Endothelial cell of umbilical vein (primary cell): ENCODE measurements around the gene ORC5. TPM values are rescaled to one million over a fixed set of nuclear protein-coding genes. Genes with fewer than 3 reads are reported as not detected.

Source experiments
- BruUV-seq: library from RNA; stranded (reverse); fragments of 400-500 nt; replicated peaks from 2 replicates; lab custom pipeline; 2021; lab: Mats Ljungman, UMichigan
- CTCF ChIA-PET: fragments of 300-600, 350-600 bp; sonication (Branson Sonifier 250); formaldehyde crosslinking; loops from one replicate; lab custom pipeline; 2021; ENCODE audit warnings: antibody characterized with exemption, inconsistent platforms; lab: Charles Lee
- POLR2A ChIA-PET: fragments of 300-600, 350-600 bp; sonication (Branson Sonifier 250); formaldehyde crosslinking; loops from one replicate; lab custom pipeline; 2021; ENCODE audit warnings: antibody characterized with exemption, inconsistent platforms; lab: Charles Lee
- DNase-seq: peaks from one replicate; pipeline ENCODE4 v3.0.0-alpha.2; 2011; ENCODE audit warnings: low read depth, low spot score
- FAIRE-seq: peaks from 2 replicates; lab custom pipeline; 2011; peaks lifted over from hg19 to GRCh38; lab: Jason Lieb, UNC
- H2AFZ ChIP-seq: 2 replicates; pipeline ENCODE4 v1.6.0; 2012; ENCODE audit warnings: low read depth, low read length, control low read depth, inconsistent platforms
- H3K27ac ChIP-seq: 2 replicates; pipeline ENCODE4 v1.5.1; 2011; ENCODE audit warnings: low read depth, mild to moderate bottlenecking, control low read depth, low read length, moderate library complexity; ENCODE audit not compliant: insufficient read depth
- H3K27me3 ChIP-seq, 2 experiments: 2 replicates each; pipeline versions ENCODE4 v1.6.0 to v1.6.1; 2011; ENCODE audit warnings: low read length in 2 of 2, mixed read lengths in 1 of 2; ENCODE audit not compliant: control insufficient read depth in 2 of 2, insufficient read depth in 2 of 2
- H3K36me3 ChIP-seq, 2 experiments: 2 replicates in 1 of 2; 3 replicates in 1 of 2; pipeline ENCODE4 v1.5.1; 2011; ENCODE audit warnings: low read length in 2 of 2, mild to moderate bottlenecking in 1 of 2, moderate library complexity in 1 of 2; ENCODE audit not compliant: control insufficient read depth in 2 of 2, insufficient read depth in 2 of 2; ENCODE audit errors: extremely low read depth in 1 of 2
- H3K4me1 ChIP-seq: 3 replicates; pipeline ENCODE4 v1.5.1; 2011; ENCODE audit warnings: mild to moderate bottlenecking, low read length; ENCODE audit not compliant: control insufficient read depth, insufficient read depth; ENCODE audit errors: extremely low read depth
- H3K4me2 ChIP-seq: 2 replicates; pipeline ENCODE4 v1.6.1; 2011; ENCODE audit warnings: low read length, control low read depth, mixed read lengths; ENCODE audit not compliant: insufficient read depth
- H3K4me3 ChIP-seq, 3 experiments: fragments of 200-600 bp in 1 of 3; sonication (generic), shearing (Covaris generic) in 1 of 3; replicated peaks in 1 of 3; 2 replicates each; pipeline ENCODE4 v1.5.1; 2011 to 2016; ENCODE audit warnings: control low read depth in 3 of 3, low read length in 3 of 3, mild to moderate bottlenecking in 2 of 3, inconsistent platforms in 1 of 3, low read depth in 1 of 3, moderate library complexity in 1 of 3; ENCODE audit not compliant: insufficient read depth in 1 of 3
- H3K79me2 ChIP-seq: 2 replicates; pipeline ENCODE4 v1.6.0; 2012; ENCODE audit warnings: low read length, inconsistent platforms; ENCODE audit not compliant: control insufficient read depth, insufficient read depth
- H3K9ac ChIP-seq: replicated peaks from 2 replicates; pipeline ENCODE3; 2011; ENCODE audit warnings: low read length, control low read depth; ENCODE audit not compliant: insufficient read depth; ENCODE audit errors: extremely low read depth
- H3K9me1 ChIP-seq: replicated peaks from 3 replicates; pipeline ENCODE4 v1.6.0; 2011; ENCODE audit warnings: mild to moderate bottlenecking, low read length; ENCODE audit not compliant: control insufficient read depth, insufficient read depth; ENCODE audit errors: extremely low read depth
- H3K9me3 ChIP-seq: replicated peaks from 2 replicates; pipeline ENCODE4 v1.5.1; 2012; ENCODE audit warnings: low read length, inconsistent platforms; ENCODE audit not compliant: control insufficient read depth, insufficient read depth
- H4K20me1 ChIP-seq: replicated peaks from 2 replicates; pipeline ENCODE3; 2011; ENCODE audit warnings: mild to moderate bottlenecking, low read length; ENCODE audit not compliant: control insufficient read depth, insufficient read depth; ENCODE audit errors: extremely low read depth
- CTCF ChIP-seq, 2 donors: IDR thresholded peaks; 1 replicate in 1 of 2; 2 replicates in 1 of 2; pipeline ENCODE4 v1.5.1; 2011; ENCODE audit warnings: low read length in 2 of 2, mild to moderate bottlenecking in 2 of 2, moderate library complexity in 2 of 2, control low read depth in 1 of 2, inconsistent platforms in 1 of 2, low read depth in 1 of 2; ENCODE audit not compliant: insufficient read depth in 1 of 2; ENCODE audit errors: extremely low read depth in 1 of 2
- FOS ChIP-seq: IDR thresholded peaks from 2 replicates; pipeline ENCODE4 v1.6.1; 2011; ENCODE audit warnings: mild to moderate bottlenecking, low read length, moderate library complexity, borderline replicate concordance; ENCODE audit not compliant: insufficient read depth
- GATA2 ChIP-seq: IDR thresholded peaks from 2 replicates; pipeline ENCODE4 v1.7.0; 2011; ENCODE audit warnings: low read depth, mild to moderate bottlenecking, moderate library complexity, mixed read lengths, low read length; ENCODE audit not compliant: insufficient read length, insufficient read depth
- JUN ChIP-seq: IDR thresholded peaks from 2 replicates; pipeline ENCODE4 v1.6.1; 2011; ENCODE audit warnings: borderline replicate concordance, low read depth; ENCODE audit not compliant: insufficient read length, insufficient read depth
- MAX ChIP-seq: IDR thresholded peaks from 2 replicates; pipeline ENCODE4 v1.6.1; 2011; ENCODE audit not compliant: insufficient read depth, insufficient read length
- POLR2AphosphoS5 ChIP-seq: IDR thresholded peaks from 2 replicates; pipeline ENCODE4 v1.6.1; 2012; ENCODE audit warnings: low read depth, mild to moderate bottlenecking, control low read depth, low read length, moderate library complexity; ENCODE audit not compliant: insufficient read depth
- dilution Hi-C: fragments of 300-500 bp; cut with MboI; formaldehyde crosslinking; loops from one replicate; pipeline ENCODE4 v1.15.0; 2019; ENCODE audit warnings: low sequenced_read_pairs; ENCODE audit not compliant: extremely low pct_ligation_motif_present
- intact Hi-C: fragments of 100-400 bp; cut with micrococcal nuclease; formaldehyde crosslinking; loops from one replicate; pipeline ENCODE4 v1.10.0; 2022
- polyA plus RNA-seq, 4 experiments: library from polyadenylated mRNA; depleted of rRNA in 3 of 4; stranded (reverse) in 3 of 4; unstranded in 1 of 4; fragments of >200 nt; gene quantifications; 2 replicates each; pipeline versions ENCODE4 v1.2.1 to v1.2.3, GENCODE V29; 2011 to 2012; ENCODE audit warnings: missing spikeins in 1 of 4
- total RNA-seq: library from RNA; stranded (reverse); gene quantifications from 2 replicates; pipeline ENCODE4 v1.2.3, GENCODE V29; 2021

The ORC5 gene
- total and polyA plus RNA-seq, 2 donors (not counting 3 experiments of a cell fraction or from before 2014, with no cell fraction given), result 7.9 to 21.1 TPM

GRCh38 chr7:104242638-104243037 is 34.8 kb upstream of the ORC5 start:
- dilution Hi-C loops, result no loop called here
- H3K4me3 ChIP-seq, result no peak overlapping the region
- POLR2A ChIA-PET, result no interaction called here
- no peaks in the 10 kb centered on the region for H3K9me3 ChIP-seq
- H3K4me1 ChIP-seq, result no peaks in the 10 kb centered on the region
- no peaks in the 10 kb centered on the region for H3K36me3 ChIP-seq
- TF ChIP-seq JUN (no peak), FOS (no peak), POLR2AphosphoS5 (no peak), GATA2 (no peak), CTCF (IDR thresholded peaks at IDR 0.05; ENCODE audit: extremely low read depth in 1 of 2, insufficient read depth in 1 of 2, low read depth in 1 of 2, low read length in 2 of 2) (no peak), MAX (no peak)
- FAIRE-seq (no peak), DNase-seq (no peak)
- H2AFZ ChIP-seq, result no peak overlapping the region
- no peak overlapping the region for H3K4me2 ChIP-seq
- no peaks in the 10 kb centered on the region for H4K20me1 ChIP-seq
- intact Hi-C loops, result no loop called here
- no TSS peak for BruUV-seq
- peaks cover 3 to 18% of the 10 kb centered on the region in 2 experiments for H3K27me3 ChIP-seq
- no peaks in the 10 kb centered on the region for H3K9me1 ChIP-seq
- H3K79me2 ChIP-seq, result no peaks in the 10 kb centered on the region
- no peak overlapping the region for H3K9ac ChIP-seq
- CTCF ChIA-PET, result no interaction called here
- H3K27ac ChIP-seq, result no peak overlapping the region
